Motor neuron (in vitro differentiated cells): Measurements from ENCODE around the gene ITCH. TPM values are rescaled to one million over a fixed set of nuclear protein-coding genes. Genes with fewer than 3 reads are reported as not detected.
"Not testable (repeated sequence)": the region's sequence is repeated elsewhere in the genome, so short reads cannot be mapped to it uniquely, and the experiment has no call there.

ENCODE experiments used
- ATAC-seq, 8 experiments: fragments of 200-7000 bp; cut with Tn5 transposase; replicated peaks in 6 of 8; 2 replicates each; pipeline ENCODE4 v1.8.0; 2021; ENCODE audit warnings: mild to moderate bottlenecking in 8 of 8, moderate library complexity in 8 of 8
- H3K27ac ChIP-seq, 2 donors: fragments of 250-450 bp; sonication (Bioruptor Pico); 2 replicates each; pipeline ENCODE4 v1.9.0; 2021; ENCODE audit warnings: antibody characterized with exemption in 2 of 2, mild to moderate bottlenecking in 2 of 2, moderate library complexity in 1 of 2
- H3K4me1 ChIP-seq, 2 donors: fragments of 250-450 bp; sonication (Bioruptor Pico); replicated peaks in 1 of 2; 2 replicates each; pipeline ENCODE4 v1.6.1; 2021; ENCODE audit warnings: antibody characterized with exemption in 2 of 2, mild to moderate bottlenecking in 2 of 2, moderate library complexity in 1 of 2
- H3K4me3 ChIP-seq, 5 donors: fragments of 250-450 bp; sonication (Bioruptor Pico); 2 replicates each; pipeline ENCODE4 v1.9.0; 2021; ENCODE audit warnings: antibody characterized with exemption in 5 of 5, mild to moderate bottlenecking in 5 of 5, moderate library complexity in 4 of 5
- WGBS, 10 experiments: fragments of 450-650 bp; shearing (Covaris generic); methylation state at CpG; one replicate each; pipeline ENCODE4 v1.0.0; 2022; 5-methylcytosine and 5-hydroxymethylcytosine counted together
- in situ Hi-C, 9 experiments: fragments of 400-800 bp; cut with MboI; loops; one replicate each; pipeline ENCODE4 v1.15.0; 2021; ENCODE audit warnings: low sequenced_read_pairs in 9 of 9, low pct_unique_long_range_greater_than_20kb in 2 of 9; ENCODE audit not compliant: unreplicated experiment in 9 of 9
- total RNA-seq, 8 experiments: library from RNA; unstranded; fragments of 300-600 nt; gene quantifications; 2 replicates each; pipeline versions ENCODE4 v1.2.3 to v1.2.4, GENCODE V29; 2022

The ITCH gene
- total RNA-seq, 8 experiments from 2014 or later, result 27.4 to 111 (median 39.0) TPM

DNA sequence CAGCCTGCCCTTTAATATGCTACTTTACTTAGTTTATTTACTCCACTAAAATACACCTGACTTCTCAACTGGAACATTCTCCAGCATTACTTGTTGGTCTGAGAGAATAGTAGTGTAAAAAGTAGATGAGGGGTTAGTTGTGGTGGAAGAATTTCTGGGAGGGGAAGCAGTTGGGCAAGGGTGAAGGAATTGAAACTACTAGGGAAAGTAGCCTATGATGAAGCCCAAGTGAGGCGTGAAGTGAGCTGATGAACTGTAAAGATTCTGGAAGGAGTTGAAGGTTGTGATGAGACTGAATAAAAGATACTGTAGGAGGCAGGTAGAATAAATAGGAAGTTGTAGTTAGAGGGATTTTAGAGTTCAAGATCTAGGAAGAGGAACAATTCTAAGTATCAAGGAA lies 72.5 kb downstream of the ITCH start:
- WGBS, 10 experiments, result 88 to 100% (median 100%) methylated on average over 1 of the region's 1 CpG; no CpG with 5 or more reads in 5 of the 10 experiments
- Histone ChIP-seq H3K4me1 (no peaks in the 10 kb centered on the region), H3K27ac (no peak overlapping the region), H3K4me3 (no peak overlapping the region)
- in situ Hi-C loops, result no loop called here
- ATAC-seq, result no peak

GRCh38 chr20:34437330-34437986 lies 74.4 kb downstream of the ITCH start:
- in situ Hi-C loops, result no loop called here
- Histone ChIP-seq H3K27ac (no peak overlapping the region), H3K4me3 (no peak overlapping the region), H3K4me1 (no peaks in the 10 kb centered on the region)
- ATAC-seq, result no peak
- 0 to 100% (median 74%) methylated on average over 1 to 6 of the region's 6 CpGs; no CpG with 5 or more reads in 3 of the 10 experiments for WGBS, 10 experiments

DNA sequence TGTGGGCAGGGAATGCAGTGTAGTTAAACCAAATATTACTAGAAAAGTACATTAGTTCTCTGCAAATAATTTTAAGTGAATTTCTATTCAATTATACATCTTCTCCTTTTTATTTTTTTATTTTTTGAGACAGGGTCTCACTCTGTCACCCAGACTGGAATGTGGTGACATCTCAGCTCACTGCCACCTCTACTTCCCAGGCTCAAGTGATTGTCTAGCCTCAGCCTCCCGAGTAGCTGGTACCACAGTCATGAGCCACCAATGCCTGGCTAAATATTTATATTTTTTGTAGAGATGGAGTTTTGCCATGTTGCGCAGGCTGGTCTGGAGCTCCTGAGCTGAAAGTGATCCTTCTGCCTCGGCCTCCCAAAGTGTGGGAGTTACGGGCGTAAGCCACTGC lies 76.1 kb downstream of the ITCH start:
- H3K27ac ChIP-seq, result no peak overlapping the region
- in situ Hi-C loops, result no loop called here
- 82 to 100% (median 97%) methylated on average over 1 to 5 of the region's 5 CpGs; no CpG with 5 or more reads in 3 of the 10 experiments for WGBS, 10 experiments
- no peaks in the 10 kb centered on the region for H3K4me1 ChIP-seq
- ATAC-seq, result no peak
- H3K4me3 ChIP-seq, result no peak overlapping the region

DNA sequence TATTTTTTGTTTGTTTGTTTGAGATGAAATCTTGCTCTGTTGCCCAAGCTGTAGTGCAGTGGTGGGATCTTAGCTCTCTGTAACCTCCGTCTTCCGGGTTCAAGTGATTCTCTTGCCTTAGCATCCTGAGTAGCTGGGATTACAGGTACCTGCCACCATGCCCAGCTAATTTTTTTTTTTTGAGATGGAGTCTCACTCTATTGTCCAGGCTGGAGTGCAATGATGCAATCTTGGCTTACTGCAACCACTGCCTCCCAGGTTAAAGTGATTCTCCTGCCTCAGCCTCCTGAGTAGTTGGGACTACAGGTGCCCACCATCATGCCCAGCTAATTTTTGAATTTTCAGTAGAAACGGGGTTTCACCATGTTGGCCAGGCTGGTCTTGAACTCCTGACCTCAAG lies 78.3 kb downstream of the ITCH start:
- H3K27ac ChIP-seq, H3K4me3 ChIP-seq, H3K4me1 ChIP-seq, ATAC-seq, in situ Hi-C loops: not testable (repeated sequence)
- 73 to 100% (median 100%) methylated on average over 2 to 3 of the region's 3 CpGs; no CpG with 5 or more reads in 5 of the 10 experiments for WGBS, 10 experiments

- Histone ChIP-seq H3K4me3 (no peak overlapping the region), H3K27ac (no peak overlapping the region), H3K4me1 (no peaks in the 10 kb centered on the region)
- ATAC-seq, result no peak
- in situ Hi-C loops, result no loop called here
- WGBS, 10 experiments, result 84 to 100% (median 95%) methylated on average over 2 to 3 of the region's 3 CpGs; no CpG with 5 or more reads in 4 of the 10 experiments
These were observed 80.5 kb downstream of the ITCH start for GRCh38 chr20:34443546-34443945.

- 87 to 100% (median 95%) methylated on average over 3 to 7 of the region's 7 CpGs; no CpG with 5 or more reads in 2 of the 10 experiments for WGBS, 10 experiments
- in situ Hi-C loops, result no loop called here
- H3K4me3 ChIP-seq, result no peak overlapping the region
These were observed 82.3 kb downstream of the ITCH start for GRCh38 chr20:34445177-34446065.

GRCh38 chr20:34448517-34448916 lies 85.4 kb downstream of the ITCH start:
- 0 to 100% (median 72%) methylated on average over 1 of the region's 1 CpG; no CpG with 5 or more reads in 2 of the 10 experiments for WGBS, 10 experiments
- H3K4me3 ChIP-seq, result no peak overlapping the region
- in situ Hi-C loops, result no loop called here
- no peaks in the 10 kb centered on the region for H3K4me1 ChIP-seq
- no peak overlapping the region for H3K27ac ChIP-seq
- ATAC-seq, result no peak

More at GRCh38 chr20:34445177-34446065, 82.3 kb downstream of the ITCH start:
- no peak for ATAC-seq
- Histone ChIP-seq H3K27ac (no peak overlapping the region), H3K4me1 (no peaks in the 10 kb centered on the region)

- no peak overlapping the region for H3K27ac ChIP-seq
- WGBS, 10 experiments, result 86 to 100% (median 97%) methylated on average over 2 to 4 of the region's 4 CpGs; no CpG with 5 or more reads in 1 of the 10 experiments
- no peak for ATAC-seq
- no peaks in the 10 kb centered on the region for H3K4me1 ChIP-seq
- in situ Hi-C loops, result no loop called here
- no peak overlapping the region for H3K4me3 ChIP-seq
These were observed 86.9 kb downstream of the ITCH start for GRCh38 chr20:34449674-34450592.

DNA sequence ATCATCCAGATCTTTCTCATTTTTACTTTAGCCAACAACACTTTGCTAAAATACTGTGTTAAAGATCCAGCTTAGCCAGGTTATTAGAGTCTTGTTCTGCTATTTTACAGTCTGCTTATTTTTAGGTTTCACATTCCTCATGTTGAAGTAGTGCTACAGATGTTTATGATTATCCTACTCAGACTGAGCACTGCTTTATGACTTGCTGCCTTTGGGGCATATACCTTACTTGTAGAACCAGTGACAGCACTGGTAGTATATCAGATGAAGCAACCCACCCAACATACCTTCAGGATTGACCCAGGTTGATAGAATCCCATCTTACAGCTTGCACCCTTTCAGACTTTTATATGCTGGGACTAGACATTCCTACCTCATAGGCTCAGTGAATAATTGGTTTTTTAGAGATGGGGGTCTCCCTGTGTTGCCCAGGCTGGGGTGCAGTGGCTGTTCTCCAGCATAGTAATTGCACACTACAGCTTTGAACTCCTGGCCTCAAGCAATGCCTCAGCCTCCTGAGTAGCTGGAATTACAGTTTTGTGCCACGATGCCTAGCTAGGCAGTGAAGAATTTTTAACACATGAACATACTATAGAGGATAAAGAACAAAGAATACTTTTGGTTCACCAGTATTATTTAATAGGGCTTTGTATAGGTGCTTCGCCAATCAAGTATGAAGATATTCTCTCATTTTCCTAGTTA lies 89.4 kb downstream of the ITCH start:
- H3K4me3 ChIP-seq, result no peak overlapping the region
- 50 to 100% (median 85%) methylated on average over 1 to 2 of the region's 2 CpGs; no CpG with 5 or more reads in 2 of the 10 experiments for WGBS, 10 experiments
- in situ Hi-C loops, result no loop called here
- no peaks in the 10 kb centered on the region for H3K4me1 ChIP-seq
- H3K27ac ChIP-seq, result no peak overlapping the region
- peak in 2 of 8 experiments; percentile 32 to 61 for ATAC-seq

DNA sequence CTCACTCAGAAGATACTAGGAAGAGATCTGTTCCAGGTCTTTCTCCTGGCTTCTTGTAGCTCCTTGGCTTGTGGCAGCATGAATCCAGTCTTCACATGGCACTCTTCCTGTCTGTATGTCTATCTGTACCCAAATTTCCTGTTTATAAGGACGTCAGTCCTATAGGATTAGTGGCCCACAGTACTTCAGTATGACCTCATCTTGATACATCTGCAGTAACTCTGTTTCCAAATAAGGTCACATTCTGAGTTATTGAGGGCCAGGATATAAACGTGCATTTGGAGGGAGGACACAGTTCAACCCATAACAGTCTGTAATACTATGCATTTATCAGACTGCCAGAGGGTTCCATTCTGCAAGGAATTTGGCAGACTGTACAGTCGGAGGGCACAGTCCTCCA lies 95.6 kb downstream of the ITCH start:
- in situ Hi-C loops, result no loop called here
- peak in 1 of 8 experiments; percentile 13 for ATAC-seq
- Histone ChIP-seq H3K4me3 (no peak overlapping the region), H3K27ac (no peak overlapping the region), H3K4me1 (no peaks in the 10 kb centered on the region)
- WGBS, 10 experiments, result 20 to 100% (median 83%) methylated on average over 1 to 3 of the region's 3 CpGs; no CpG with 5 or more reads in 5 of the 10 experiments

GRCh38 chr20:34459209-34459897 lies 96.3 kb downstream of the ITCH start:
- no peak overlapping the region for H3K27ac ChIP-seq
- WGBS, 10 experiments, result 67 to 100% (median 92%) methylated on average over 1 to 4 of the region's 5 CpGs
- no peak for ATAC-seq
- in situ Hi-C loops, result no loop called here
- H3K4me3 ChIP-seq, result no peak overlapping the region
- H3K4me1 ChIP-seq, result no peaks in the 10 kb centered on the region

- WGBS, 10 experiments, result 23 to 100% (median 89%) methylated on average over 2 of the region's 2 CpGs; no CpG with 5 or more reads in 1 of the 10 experiments
These were observed 98.7 kb downstream of the ITCH start for GRCh38 chr20:34461779-34462087.

More at GRCh38 chr20:34461779-34462087, 98.7 kb downstream of the ITCH start:
- Histone ChIP-seq H3K4me1 (no peaks in the 10 kb centered on the region), H3K4me3 (no peak overlapping the region), H3K27ac (no peak overlapping the region)
- ATAC-seq, result no peak
- in situ Hi-C loops, result no loop called here
